H9 (cell line): Measurements from ENCODE around the gene HS3ST3B1. TPM values are rescaled to one million over a fixed set of nuclear protein-coding genes. Genes with fewer than 3 reads are reported as not detected.

Source experiments
- DNase-seq: peaks from one replicate; pipeline ENCODE4 v3.0.0-alpha.2; 2017
- H2AFZ ChIP-seq: one replicate; pipeline ENCODE4 v1.6.1; 2013; ENCODE audit warnings: mild to moderate bottlenecking, low read length, control low read depth, moderate library complexity
- H2AK5ac ChIP-seq: 2 replicates; pipeline ENCODE4 v1.6.1; 2013; ENCODE audit warnings: low read length, control low read depth, mixed read lengths; ENCODE audit not compliant: insufficient read length
- H2BK120ac ChIP-seq: one replicate; pipeline ENCODE4 v1.6.1; 2013; ENCODE audit warnings: low read depth, mild to moderate bottlenecking, low read length, control low read depth, inconsistent platforms; ENCODE audit not compliant: poor library complexity, severe bottlenecking
- H2BK12ac ChIP-seq: 2 replicates; pipeline ENCODE4 v1.6.1; 2013; ENCODE audit warnings: low read length, control low read depth, mixed read lengths, low read depth; ENCODE audit not compliant: insufficient read length
- H2BK15ac ChIP-seq: 2 replicates; pipeline ENCODE4 v1.6.1; 2013; ENCODE audit warnings: low read depth, low read length, control low read depth
- H2BK20ac ChIP-seq: one replicate; pipeline ENCODE4 v1.6.1; 2013; ENCODE audit warnings: low read depth, mild to moderate bottlenecking, low read length, control low read depth, inconsistent platforms; ENCODE audit not compliant: poor library complexity, severe bottlenecking
- H2BK5ac ChIP-seq: 2 replicates; pipeline ENCODE4 v1.6.1; 2013; ENCODE audit warnings: low read length, control low read depth, mixed read lengths; ENCODE audit not compliant: insufficient read length
- H3K14ac ChIP-seq: 2 replicates; pipeline ENCODE4 v1.6.1; 2013; ENCODE audit warnings: low read length, control low read depth; ENCODE audit not compliant: insufficient read depth
- H3K18ac ChIP-seq: 2 replicates; pipeline ENCODE4 v1.6.1; 2013; ENCODE audit warnings: low read depth, mild to moderate bottlenecking, mixed read lengths, low read length, control low read depth; ENCODE audit not compliant: insufficient read length
- H3K23ac ChIP-seq: 2 replicates; pipeline ENCODE4 v1.6.1; 2013; ENCODE audit warnings: low read length, control low read depth, mixed read lengths, low read depth; ENCODE audit not compliant: insufficient read length
- H3K23me2 ChIP-seq: 2 replicates; pipeline ENCODE4 v1.6.1; 2013; ENCODE audit warnings: low read depth, mild to moderate bottlenecking, mixed read lengths, low read length, control low read depth; ENCODE audit not compliant: insufficient read length, poor library complexity, severe bottlenecking
- H3K27ac ChIP-seq: 2 replicates; pipeline ENCODE4 v1.5.1; 2013; ENCODE audit warnings: low read length, control low read depth, mixed read lengths, low read depth; ENCODE audit not compliant: insufficient read length
- H3K27me3 ChIP-seq: 2 replicates; pipeline ENCODE4 v1.6.1; 2013; ENCODE audit warnings: low read length, control low read depth, inconsistent platforms; ENCODE audit not compliant: insufficient read depth
- H3K4ac ChIP-seq: 2 replicates; pipeline ENCODE4 v1.6.1; 2013; ENCODE audit warnings: low read depth, mild to moderate bottlenecking, control low read depth, inconsistent platforms, low read length, moderate library complexity
- H3K4me1 ChIP-seq: 2 replicates; pipeline ENCODE4 v1.6.1; 2013; ENCODE audit warnings: low read length, control low read depth, inconsistent platforms; ENCODE audit not compliant: insufficient read depth
- H3K4me2 ChIP-seq: 2 replicates; pipeline ENCODE4 v1.6.1; 2013; ENCODE audit warnings: low read length, control low read depth, mixed read lengths; ENCODE audit not compliant: insufficient read length, insufficient read depth
- H3K56ac ChIP-seq: 2 replicates; pipeline ENCODE4 v1.6.1; 2013; ENCODE audit warnings: low read depth, mild to moderate bottlenecking, mixed read lengths, low read length, control low read depth; ENCODE audit not compliant: insufficient read length
- H3K79me1 ChIP-seq: 2 replicates; pipeline ENCODE4 v1.6.1; 2013; ENCODE audit warnings: low read depth, mild to moderate bottlenecking, moderate library complexity, low read length, control low read depth, inconsistent platforms; ENCODE audit not compliant: insufficient read depth, poor library complexity, severe bottlenecking
- H3K79me2 ChIP-seq: 2 replicates; pipeline ENCODE4 v1.6.1; 2013; ENCODE audit warnings: low read length, control low read depth, inconsistent platforms; ENCODE audit not compliant: insufficient read depth
- H3K9ac ChIP-seq: 2 replicates; pipeline ENCODE4 v1.6.1; 2013; ENCODE audit warnings: low read length, control low read depth, mixed read lengths; ENCODE audit not compliant: insufficient read length; ENCODE audit errors: extremely low read depth
- H3K9me3 ChIP-seq: one replicate; pipeline ENCODE4 v1.6.1; 2013; ENCODE audit warnings: low read depth, low read length, inconsistent platforms; ENCODE audit not compliant: control insufficient read depth
- H3T11ph ChIP-seq: one replicate; pipeline ENCODE4 v1.6.1; 2013; ENCODE audit warnings: mild to moderate bottlenecking, low read length, control low read depth, inconsistent platforms
- H4K20me1 ChIP-seq: one replicate; pipeline ENCODE4 v1.6.1; 2013; ENCODE audit not compliant: control insufficient read depth, insufficient read length, insufficient read depth
- H4K5ac ChIP-seq: 2 replicates; pipeline ENCODE4 v1.6.1; 2013; ENCODE audit warnings: low read depth, mild to moderate bottlenecking, mixed read lengths, low read length, control low read depth; ENCODE audit not compliant: insufficient read length
- H4K8ac ChIP-seq: replicated peaks from 2 replicates; pipeline ENCODE4 v1.6.1; 2013; ENCODE audit warnings: low read length, control low read depth, mixed read lengths, low read depth; ENCODE audit not compliant: insufficient read length
- H4K91ac ChIP-seq: 2 replicates; pipeline ENCODE4 v1.6.1; 2013; ENCODE audit warnings: low read depth, mild to moderate bottlenecking, moderate library complexity, mixed read lengths, low read length, control low read depth; ENCODE audit not compliant: insufficient read length
- H3K27ac Mint-ChIP-seq, 3 experiments: 2 replicates in 2 of 3; 3 replicates in 1 of 3; pipeline ENCODE4 v1.8.0; 2020 to 2021; ENCODE audit warnings: mixed read lengths in 3 of 3, mild to moderate bottlenecking in 1 of 3, moderate library complexity in 1 of 3
- H3K27me3 Mint-ChIP-seq: 2 replicates; pipeline ENCODE4 v1.8.0; 2021; ENCODE audit warnings: low read depth, mild to moderate bottlenecking, moderate library complexity, mixed read lengths
- H3K36me3 Mint-ChIP-seq, 3 experiments: 2 replicates in 2 of 3; 3 replicates in 1 of 3; pipeline ENCODE4 v1.8.0; 2020 to 2021; ENCODE audit warnings: low read depth in 3 of 3, mixed read lengths in 3 of 3; ENCODE audit not compliant: insufficient read depth in 1 of 3
- H3K4me1 Mint-ChIP-seq, 2 experiments: 2 replicates each; pipeline ENCODE4 v1.8.0; 2020; ENCODE audit warnings: mixed read lengths in 2 of 2
- H3K4me3 Mint-ChIP-seq, 2 experiments: 2 replicates in 1 of 2; 3 replicates in 1 of 2; pipeline ENCODE4 v1.8.0; 2020 to 2021; ENCODE audit warnings: mild to moderate bottlenecking in 2 of 2, mixed read lengths in 2 of 2, moderate library complexity in 1 of 2
- H3K9me3 Mint-ChIP-seq, 2 experiments: 2 replicates in 1 of 2; 3 replicates in 1 of 2; pipeline ENCODE4 v1.8.0; 2020; ENCODE audit warnings: mild to moderate bottlenecking in 2 of 2, mixed read lengths in 2 of 2, moderate library complexity in 1 of 2
- CTCF ChIP-seq: fragments of 200-600 bp; sonication (generic); conservative IDR thresholded peaks from 3 replicates; pipeline ENCODE4 v1.8.0; 2021; ENCODE audit warnings: antibody characterized with exemption, mild to moderate bottlenecking
- WGBS: extraction: QIAGEN DNeasy Blood & Tissue Kit; methylation state at CpG from one replicate; pipeline ENCODE4 v1.1.7; 2013; ENCODE audit warnings: missing lambda C conversion rate, low lambda C conversion rate, mixed read lengths; ENCODE audit not compliant: insufficient read length; ENCODE audit errors: extremely low coverage; 5-methylcytosine and 5-hydroxymethylcytosine counted together
- total RNA-seq: library from RNA; stranded (reverse); gene quantifications from 2 replicates; pipeline ENCODE4 v1.2.1, GENCODE V29; 2021

Gene HS3ST3B1
- total RNA-seq, 1 experiment from 2014 or later = 2.8 TPM

- Histone ChIP-seq H3K79me1 (no peaks in the 10 kb centered on the region), H2BK5ac (no peak overlapping the region), H3K23me2 (no peaks in the 10 kb centered on the region), H3K18ac (no peak overlapping the region), H4K91ac (no peak overlapping the region), H2BK120ac (no peak overlapping the region), H3K14ac (no peak overlapping the region), H2BK15ac (no peak overlapping the region), H2BK12ac (no peak overlapping the region), H4K20me1 (no peaks in the 10 kb centered on the region), H2BK20ac (no peak overlapping the region), H3T11ph (no peak overlapping the region), H4K5ac (no peak overlapping the region), H3K56ac (no peak overlapping the region), H3K23ac (no peak overlapping the region), H3K9ac (no peak overlapping the region), H3K79me2 (peaks cover 2% of the 10 kb centered on the region; the same call in 1 of the 2 replicates), H2AFZ (no peak overlapping the region), H3K4ac (no peak overlapping the region), H3K4me1 (peaks cover 18% of the 10 kb centered on the region; the same call in 1 of the 2 replicates), H2AK5ac (no peak overlapping the region), H3K27ac (no peak overlapping the region), H4K8ac (no peak overlapping the region), H3K27me3 (no peaks in the 10 kb centered on the region), H3K4me2 (no peak overlapping the region), H3K9me3 (no peaks in the 10 kb centered on the region)
- Mint-ChIP-seq H3K27me3 (peaks cover 11% of the 10 kb centered on the region), H3K4me1 (peaks cover 53 to 54% of the 10 kb centered on the region in 2 experiments), H3K4me3 (no peak overlapping the region), H3K27ac (no peak overlapping the region), H3K36me3 (no peaks in the 10 kb centered on the region; a peak in 1 of 7 replicates), H3K9me3 (no peaks in the 10 kb centered on the region)
- no peak for DNase-seq
- no CpG with 5 or more reads among the region's 7 CpGs for WGBS
- TF ChIP-seq CTCF = no peak
Observed at GRCh38 chr17:14321476-14321949, 20.6 kb downstream of the HS3ST3B1 start.
